GM23338 (cell line): Measurements from ENCODE around the gene PLAC8L1. TPM values are rescaled to one million over a fixed set of nuclear protein-coding genes. Genes with fewer than 3 reads are reported as not detected.

Experiments used
- ATAC-seq: fragments of 200-7000 bp; cut with Tn5 transposase; 3 replicates; pipeline ENCODE4 v1.9.1; 2020
- DNase-seq: peaks from one replicate; pipeline ENCODE4 v3.0.0-alpha.2; 2015; ENCODE audit warnings: low spot score
- H2AFZ ChIP-seq: fragments of 200-600 bp; sonication (generic); 2 replicates; pipeline ENCODE4 v1.8.0; 2016; ENCODE audit warnings: antibody characterized with exemption, mild to moderate bottlenecking, moderate library complexity
- H3F3A ChIP-seq: fragments of 200-600 bp; sonication (generic); replicated peaks from 2 replicates; pipeline ENCODE4 v1.8.0; 2017; ENCODE audit warnings: antibody characterized with exemption, mixed run types, low read depth
- H3K27ac ChIP-seq: fragments of 200-600 bp; sonication (generic); 2 replicates; pipeline ENCODE4 v1.6.1; 2016; ENCODE audit warnings: low read depth
- H3K27me3 ChIP-seq: fragments of 200-600 bp; sonication (generic); 2 replicates; pipeline ENCODE4 v1.8.0; 2016; ENCODE audit warnings: mild to moderate bottlenecking, mixed run types, moderate library complexity; ENCODE audit not compliant: insufficient read depth
- H3K36me3 ChIP-seq: fragments of 200-600 bp; sonication (generic); 2 replicates; pipeline ENCODE4 v1.8.0; 2016; ENCODE audit warnings: mild to moderate bottlenecking; ENCODE audit not compliant: insufficient read depth
- H3K4me1 ChIP-seq: fragments of 200-600 bp; sonication (generic); 2 replicates; pipeline ENCODE4 v1.8.0; 2016; ENCODE audit warnings: mild to moderate bottlenecking, moderate library complexity; ENCODE audit not compliant: insufficient read depth
- H3K4me2 ChIP-seq: fragments of 200-600 bp; sonication (generic); 2 replicates; pipeline ENCODE4 v1.7.1; 2017; ENCODE audit warnings: mixed run types
- H3K4me3 ChIP-seq: fragments of 200-600 bp; sonication (generic); 2 replicates; pipeline ENCODE4 v1.6.1; 2016; ENCODE audit warnings: mixed run types
- H3K79me2 ChIP-seq: fragments of 200-600 bp; sonication (generic); replicated peaks from 2 replicates; pipeline ENCODE4 v1.8.0; 2017; ENCODE audit warnings: mild to moderate bottlenecking; ENCODE audit not compliant: insufficient read depth
- H3K9me2 ChIP-seq: fragments of 200-600 bp; sonication (generic); 2 replicates; pipeline ENCODE4 v1.8.0; 2017; ENCODE audit not compliant: insufficient read depth
- H4K20me1 ChIP-seq: fragments of 200-600 bp; sonication (generic); replicated peaks from 2 replicates; pipeline ENCODE4 v1.8.0; 2017; ENCODE audit warnings: mild to moderate bottlenecking; ENCODE audit not compliant: insufficient read depth
- H3K27ac Mint-ChIP-seq: 2 replicates; pipeline ENCODE4 v1.8.0; 2020; ENCODE audit warnings: inconsistent platforms, mild to moderate bottlenecking, moderate library complexity, mixed read lengths
- H3K27me3 Mint-ChIP-seq: 3 replicates; pipeline ENCODE4 v1.8.0; 2022; ENCODE audit warnings: low read depth, mild to moderate bottlenecking, moderate library complexity, mixed read lengths, inconsistent platforms; ENCODE audit not compliant: insufficient read depth, poor library complexity
- H3K36me3 Mint-ChIP-seq: 3 replicates; pipeline ENCODE4 v1.8.0; 2021; ENCODE audit warnings: low read depth, mild to moderate bottlenecking, inconsistent platforms, moderate library complexity, mixed read lengths
- H3K4me1 Mint-ChIP-seq: 3 replicates; pipeline ENCODE4 v1.8.0; 2020; ENCODE audit warnings: mild to moderate bottlenecking, inconsistent platforms, mixed read lengths
- H3K4me3 Mint-ChIP-seq: 3 replicates; pipeline ENCODE4 v1.8.0; 2021; ENCODE audit warnings: moderate library complexity, mild to moderate bottlenecking, inconsistent platforms, mixed read lengths
- H3K9me3 Mint-ChIP-seq: 3 replicates; pipeline ENCODE4 v1.8.0; 2020; ENCODE audit warnings: moderate library complexity, mild to moderate bottlenecking, inconsistent platforms, mixed read lengths
- CREB1 ChIP-seq: fragments of 250-450 bp; sonication (Bioruptor Pico); IDR thresholded peaks from 2 replicates; pipeline ENCODE4 v1.5.0; 2020; ENCODE audit warnings: low read depth, mild to moderate bottlenecking, moderate library complexity
- CTCF ChIP-seq, 2 experiments: fragments of 200-600 bp in 1 of 2; sonication (generic) in 1 of 2; conservative IDR thresholded peaks; 2 replicates each; pipeline versions ENCODE4 v1.5.1 to v1.6.1; 2016 to 2017; ENCODE audit warnings: antibody characterized with exemption in 2 of 2, low read depth in 2 of 2, mild to moderate bottlenecking in 2 of 2, moderate library complexity in 1 of 2
- ETS1 ChIP-seq: IDR thresholded peaks from 2 replicates; pipeline ENCODE4 v1.6.1; 2016; ENCODE audit warnings: antibody characterized with exemption
- EZH2 ChIP-seq: fragments of 200-600 bp; sonication (generic); IDR thresholded peaks from one replicate; pipeline ENCODE4 v1.8.0; 2017; ENCODE audit warnings: antibody characterized with exemption, mild to moderate bottlenecking, low read depth; ENCODE audit not compliant: unreplicated experiment
- EZH2phosphoT487 ChIP-seq: fragments of 200-600 bp; sonication (generic); IDR thresholded peaks from one replicate; pipeline ENCODE4 v1.8.1; 2018; ENCODE audit warnings: antibody characterized with exemption; ENCODE audit not compliant: unreplicated experiment
- JUNB ChIP-seq: IDR thresholded peaks from one replicate; pipeline ENCODE4 v1.6.1; 2016; ENCODE audit warnings: antibody characterized with exemption; ENCODE audit not compliant: unreplicated experiment
- NANOG ChIP-seq: IDR thresholded peaks from 2 replicates; pipeline ENCODE4 v1.6.1; 2016; ENCODE audit warnings: antibody characterized with exemption, borderline replicate concordance
- POLR2AphosphoS5 ChIP-seq: IDR thresholded peaks from 2 replicates; pipeline ENCODE4 v1.6.1; 2016; ENCODE audit warnings: antibody characterized with exemption, low read depth
- STAT1 ChIP-seq: IDR thresholded peaks from one replicate; pipeline ENCODE4 v1.6.1; 2016; ENCODE audit warnings: antibody characterized with exemption; ENCODE audit not compliant: unreplicated experiment
- ZNF114 ChIP-seq: fragments of 250-450 bp; sonication (Bioruptor Pico); IDR thresholded peaks from 2 replicates; pipeline ENCODE4 v1.5.0; 2020; ENCODE audit warnings: mild to moderate bottlenecking, moderate library complexity
- ZNF331 ChIP-seq: fragments of 250-450 bp; sonication (Bioruptor Pico); IDR thresholded peaks from 2 replicates; pipeline ENCODE4 v1.5.0; 2020; ENCODE audit warnings: low read depth, mild to moderate bottlenecking, moderate library complexity
- polyA plus RNA-seq: library from polyadenylated mRNA; unstranded; fragments of >200 nt; fragmentation: Nextera tagmentation; extraction: Ambion mirVana; gene quantifications from 2 replicates; pipeline ENCODE4 v1.2.1, GENCODE V29; 2016
- total RNA-seq: library from RNA; depleted of rRNA; stranded (reverse); fragments of >200 nt; shearing (Covaris generic); gene quantifications from 2 replicates; pipeline ENCODE4 v1.2.3, GENCODE V29; 2014
- TF ChIP-seq, protein P1 (sequence below): fragments of 250-450 bp; sonication (Bioruptor Pico); IDR thresholded peaks from 2 replicates; pipeline ENCODE4 v1.5.0; 2020; ENCODE audit warnings: mild to moderate bottlenecking, moderate library complexity
- TF ChIP-seq, protein P2 (sequence below): IDR thresholded peaks from one replicate; pipeline ENCODE4 v1.6.1; 2018; ENCODE audit warnings: antibody characterized with exemption; ENCODE audit not compliant: unreplicated experiment

Gene PLAC8L1
- total and polyA plus RNA-seq, 2 experiments from 2014 or later, result 2.0 TPM; not detected in 1

- no peak overlapping the region for H3K4me2 ChIP-seq
- Mint-ChIP-seq H3K27ac (no peak overlapping the region), H3K4me3 (no peak overlapping the region), H3K9me3 (peaks cover 3% of the 10 kb centered on the region; the same call in 1 of the 3 replicates), H3K36me3 (no peaks in the 10 kb centered on the region), H3K27me3 (peaks cover 7% of the 10 kb centered on the region), H3K4me1 (peaks cover 20% of the 10 kb centered on the region)
- no peaks in the 10 kb centered on the region for H3K79me2 ChIP-seq
- TF ChIP-seq, protein P1, sequence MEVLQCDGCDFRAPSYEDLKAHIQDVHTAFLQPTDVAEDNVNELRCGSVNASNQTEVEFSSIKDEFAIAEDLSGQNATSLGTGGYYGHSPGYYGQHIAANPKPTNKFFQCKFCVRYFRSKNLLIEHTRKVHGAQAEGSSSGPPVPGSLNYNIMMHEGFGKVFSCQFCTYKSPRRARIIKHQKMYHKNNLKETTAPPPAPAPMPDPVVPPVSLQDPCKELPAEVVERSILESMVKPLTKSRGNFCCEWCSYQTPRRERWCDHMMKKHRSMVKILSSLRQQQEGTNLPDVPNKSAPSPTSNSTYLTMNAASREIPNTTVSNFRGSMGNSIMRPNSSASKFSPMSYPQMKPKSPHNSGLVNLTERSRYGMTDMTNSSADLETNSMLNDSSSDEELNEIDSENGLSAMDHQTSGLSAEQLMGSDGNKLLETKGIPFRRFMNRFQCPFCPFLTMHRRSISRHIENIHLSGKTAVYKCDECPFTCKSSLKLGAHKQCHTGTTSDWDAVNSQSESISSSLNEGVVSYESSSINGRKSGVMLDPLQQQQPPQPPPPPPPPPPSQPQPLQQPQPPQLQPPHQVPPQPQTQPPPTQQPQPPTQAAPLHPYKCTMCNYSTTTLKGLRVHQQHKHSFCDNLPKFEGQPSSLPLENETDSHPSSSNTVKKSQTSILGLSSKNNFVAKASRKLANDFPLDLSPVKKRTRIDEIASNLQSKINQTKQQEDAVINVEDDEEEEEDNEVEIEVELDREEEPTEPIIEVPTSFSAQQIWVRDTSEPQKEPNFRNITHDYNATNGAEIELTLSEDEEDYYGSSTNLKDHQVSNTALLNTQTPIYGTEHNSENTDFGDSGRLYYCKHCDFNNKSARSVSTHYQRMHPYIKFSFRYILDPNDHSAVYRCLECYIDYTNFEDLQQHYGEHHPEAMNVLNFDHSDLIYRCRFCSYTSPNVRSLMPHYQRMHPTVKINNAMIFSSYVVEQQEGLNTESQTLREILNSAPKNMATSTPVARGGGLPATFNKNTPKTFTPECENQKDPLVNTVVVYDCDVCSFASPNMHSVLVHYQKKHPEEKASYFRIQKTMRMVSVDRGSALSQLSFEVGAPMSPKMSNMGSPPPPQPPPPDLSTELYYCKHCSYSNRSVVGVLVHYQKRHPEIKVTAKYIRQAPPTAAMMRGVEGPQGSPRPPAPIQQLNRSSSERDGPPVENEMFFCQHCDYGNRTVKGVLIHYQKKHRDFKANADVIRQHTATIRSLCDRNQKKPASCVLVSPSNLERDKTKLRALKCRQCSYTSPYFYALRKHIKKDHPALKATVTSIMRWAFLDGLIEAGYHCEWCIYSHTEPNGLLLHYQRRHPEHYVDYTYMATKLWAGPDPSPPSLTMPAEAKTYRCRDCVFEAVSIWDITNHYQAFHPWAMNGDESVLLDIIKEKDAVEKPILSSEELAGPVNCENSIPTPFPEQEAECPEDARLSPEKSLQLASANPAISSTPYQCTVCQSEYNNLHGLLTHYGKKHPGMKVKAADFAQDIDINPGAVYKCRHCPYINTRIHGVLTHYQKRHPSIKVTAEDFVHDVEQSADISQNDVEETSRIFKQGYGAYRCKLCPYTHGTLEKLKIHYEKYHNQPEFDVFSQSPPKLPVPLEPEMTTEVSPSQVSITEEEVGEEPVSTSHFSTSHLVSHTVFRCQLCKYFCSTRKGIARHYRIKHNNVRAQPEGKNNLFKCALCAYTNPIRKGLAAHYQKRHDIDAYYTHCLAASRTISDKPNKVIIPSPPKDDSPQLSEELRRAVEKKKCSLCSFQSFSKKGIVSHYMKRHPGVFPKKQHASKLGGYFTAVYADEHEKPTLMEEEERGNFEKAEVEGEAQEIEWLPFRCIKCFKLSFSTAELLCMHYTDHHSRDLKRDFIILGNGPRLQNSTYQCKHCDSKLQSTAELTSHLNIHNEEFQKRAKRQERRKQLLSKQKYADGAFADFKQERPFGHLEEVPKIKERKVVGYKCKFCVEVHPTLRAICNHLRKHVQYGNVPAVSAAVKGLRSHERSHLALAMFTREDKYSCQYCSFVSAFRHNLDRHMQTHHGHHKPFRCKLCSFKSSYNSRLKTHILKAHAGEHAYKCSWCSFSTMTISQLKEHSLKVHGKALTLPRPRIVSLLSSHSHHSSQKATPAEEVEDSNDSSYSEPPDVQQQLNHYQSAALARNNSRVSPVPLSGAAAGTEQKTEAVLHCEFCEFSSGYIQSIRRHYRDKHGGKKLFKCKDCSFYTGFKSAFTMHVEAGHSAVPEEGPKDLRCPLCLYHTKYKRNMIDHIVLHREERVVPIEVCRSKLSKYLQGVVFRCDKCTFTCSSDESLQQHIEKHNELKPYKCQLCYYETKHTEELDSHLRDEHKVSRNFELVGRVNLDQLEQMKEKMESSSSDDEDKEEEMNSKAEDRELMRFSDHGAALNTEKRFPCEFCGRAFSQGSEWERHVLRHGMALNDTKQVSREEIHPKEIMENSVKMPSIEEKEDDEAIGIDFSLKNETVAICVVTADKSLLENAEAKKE (CRISPR knock-in tag), result no peak
- no peak for TF ChIP-seq EZH2phosphoT487
- no peak for TF ChIP-seq ZNF114 (CRISPR knock-in tag)
- TF ChIP-seq ETS1, result no peak
- TF ChIP-seq CTCF (conservative IDR thresholded peaks at IDR 0.05; ENCODE audit: low read depth in 2 of 2), result no peak
- no peak for TF ChIP-seq NANOG
- TF ChIP-seq, protein P2, sequence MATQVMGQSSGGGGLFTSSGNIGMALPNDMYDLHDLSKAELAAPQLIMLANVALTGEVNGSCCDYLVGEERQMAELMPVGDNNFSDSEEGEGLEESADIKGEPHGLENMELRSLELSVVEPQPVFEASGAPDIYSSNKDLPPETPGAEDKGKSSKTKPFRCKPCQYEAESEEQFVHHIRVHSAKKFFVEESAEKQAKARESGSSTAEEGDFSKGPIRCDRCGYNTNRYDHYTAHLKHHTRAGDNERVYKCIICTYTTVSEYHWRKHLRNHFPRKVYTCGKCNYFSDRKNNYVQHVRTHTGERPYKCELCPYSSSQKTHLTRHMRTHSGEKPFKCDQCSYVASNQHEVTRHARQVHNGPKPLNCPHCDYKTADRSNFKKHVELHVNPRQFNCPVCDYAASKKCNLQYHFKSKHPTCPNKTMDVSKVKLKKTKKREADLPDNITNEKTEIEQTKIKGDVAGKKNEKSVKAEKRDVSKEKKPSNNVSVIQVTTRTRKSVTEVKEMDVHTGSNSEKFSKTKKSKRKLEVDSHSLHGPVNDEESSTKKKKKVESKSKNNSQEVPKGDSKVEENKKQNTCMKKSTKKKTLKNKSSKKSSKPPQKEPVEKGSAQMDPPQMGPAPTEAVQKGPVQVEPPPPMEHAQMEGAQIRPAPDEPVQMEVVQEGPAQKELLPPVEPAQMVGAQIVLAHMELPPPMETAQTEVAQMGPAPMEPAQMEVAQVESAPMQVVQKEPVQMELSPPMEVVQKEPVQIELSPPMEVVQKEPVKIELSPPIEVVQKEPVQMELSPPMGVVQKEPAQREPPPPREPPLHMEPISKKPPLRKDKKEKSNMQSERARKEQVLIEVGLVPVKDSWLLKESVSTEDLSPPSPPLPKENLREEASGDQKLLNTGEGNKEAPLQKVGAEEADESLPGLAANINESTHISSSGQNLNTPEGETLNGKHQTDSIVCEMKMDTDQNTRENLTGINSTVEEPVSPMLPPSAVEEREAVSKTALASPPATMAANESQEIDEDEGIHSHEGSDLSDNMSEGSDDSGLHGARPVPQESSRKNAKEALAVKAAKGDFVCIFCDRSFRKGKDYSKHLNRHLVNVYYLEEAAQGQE, result no peak
- TF ChIP-seq ZNF331, result no peak
- TF ChIP-seq POLR2AphosphoS5, result no peak
- no peak for TF ChIP-seq STAT1
- TF ChIP-seq EZH2, result no peak
- TF ChIP-seq JUNB, result no peak
- no peak for TF ChIP-seq CREB1 (CRISPR knock-in tag)
- no peaks in the 10 kb centered on the region for H4K20me1 ChIP-seq
- H3K36me3 ChIP-seq, result no peaks in the 10 kb centered on the region
- DNase-seq (no peak), ATAC-seq (no peak)
- peaks cover 20% of the 10 kb centered on the region for H3K27me3 ChIP-seq
- H3K27ac ChIP-seq, result no peak overlapping the region
- H2AFZ ChIP-seq, result no peak overlapping the region
- H3K4me1 ChIP-seq, result peaks cover 16% of the 10 kb centered on the region
- no peak overlapping the region for H3K4me3 ChIP-seq
- H3F3A ChIP-seq, result no peaks in the 10 kb centered on the region
- no peaks in the 10 kb centered on the region for H3K9me2 ChIP-seq
These were observed 36.2 kb downstream of the PLAC8L1 start for GRCh38 chr5:146068977-146069779.
